Measurements from ENCODE around the gene ADK. TPM values are rescaled to one million over a fixed set of nuclear protein-coding genes. Genes with fewer than 3 reads are reported as not detected.
A peak's percentile ranks its signal among the peaks of the same experiment; 100 is the strongest.
"Not testable (repeated sequence)": the region's sequence is repeated elsewhere in the genome, so short reads cannot be mapped to it uniquely, and the experiment has no call there.

The ADK gene
- polyA plus RNA-seq, 1 donor from 2014 or later: 196 TPM

GRCh38 chr10:74222467-74222866, 71.4 kb downstream of the ADK start:
- not testable (repeated sequence) for H3K9me3 Mint-ChIP-seq, H3K4me3 Mint-ChIP-seq, H3K4me1 Mint-ChIP-seq, H3K36me3 Mint-ChIP-seq, H3K27me3 Mint-ChIP-seq, H3K27ac Mint-ChIP-seq

GRCh38 chr10:74223755-74224529, 72.9 kb downstream of the ADK start:
- Mint-ChIP-seq H3K9me3 (no peaks in the 10 kb centered on the region), H3K36me3 (peaks cover 2% of the 10 kb centered on the region), H3K27me3 (no peaks in the 10 kb centered on the region), H3K4me1 (peaks cover 8 to 16% (median 9%) of the 10 kb centered on the region in 3 donors), H3K27ac (peak overlapping the region; percentile 23 to 74 (median 41)), H3K4me3 (no peak overlapping the region)

GRCh38 chr10:74227697-74228424, 76.8 kb downstream of the ADK start:
- Mint-ChIP-seq H3K36me3 (peaks cover 2% of the 10 kb centered on the region), H3K27me3 (no peaks in the 10 kb centered on the region), H3K9me3 (no peaks in the 10 kb centered on the region), H3K4me1 (peaks cover 10 to 28% (median 13%) of the 10 kb centered on the region in 3 donors), H3K27ac (peak overlapping the region; percentile 48 to 80 (median 63)), H3K4me3 (peak overlapping the region in 3 of 4 donors; percentile 1 to 70 (median 31))

- no peak overlapping the region for H3K27ac Mint-ChIP-seq
- no peaks in the 10 kb centered on the region for H3K9me3 Mint-ChIP-seq
- H3K36me3 Mint-ChIP-seq: peaks cover 2% of the 10 kb centered on the region
- no peaks in the 10 kb centered on the region for H3K27me3 Mint-ChIP-seq
- peaks cover 15 to 38% (median 24%) of the 10 kb centered on the region in 3 donors for H3K4me1 Mint-ChIP-seq
- H3K4me3 Mint-ChIP-seq: no peak overlapping the region
Observed at GRCh38 chr10:74231375-74231774, 80.4 kb downstream of the ADK start.

GRCh38 chr10:74233281-74233680, 82.3 kb downstream of the ADK start:
- Mint-ChIP-seq H3K4me3 (no peak overlapping the region), H3K27ac (peak overlapping the region in 1 of 3 donors; percentile 10), H3K27me3 (no peaks in the 10 kb centered on the region), H3K9me3 (no peaks in the 10 kb centered on the region), H3K36me3 (no peaks in the 10 kb centered on the region), H3K4me1 (peaks cover 9 to 32% (median 21%) of the 10 kb centered on the region in 3 donors)

GRCh38 chr10:74234569-74234968, 83.5 kb downstream of the ADK start:
- no peaks in the 10 kb centered on the region for H3K9me3 Mint-ChIP-seq
- no peaks in the 10 kb centered on the region for H3K27me3 Mint-ChIP-seq
- no peaks in the 10 kb centered on the region for H3K36me3 Mint-ChIP-seq
- no peak overlapping the region for H3K4me3 Mint-ChIP-seq
- H3K4me1 Mint-ChIP-seq: peaks cover 12 to 31% (median 18%) of the 10 kb centered on the region in 3 donors
- no peak overlapping the region for H3K27ac Mint-ChIP-seq

GRCh38 chr10:74238031-74238431, 87.0 kb downstream of the ADK start:
- H3K4me3 Mint-ChIP-seq: no peak overlapping the region
- no peaks in the 10 kb centered on the region for H3K36me3 Mint-ChIP-seq
- H3K27ac Mint-ChIP-seq: no peak overlapping the region
- H3K4me1 Mint-ChIP-seq: peaks cover 10 to 18% (median 15%) of the 10 kb centered on the region in 3 donors
- no peaks in the 10 kb centered on the region for H3K9me3 Mint-ChIP-seq
- H3K27me3 Mint-ChIP-seq: no peaks in the 10 kb centered on the region

GRCh38 chr10:74238516-74238915, 87.5 kb downstream of the ADK start:
- no peak overlapping the region for H3K4me3 Mint-ChIP-seq
- no peaks in the 10 kb centered on the region for H3K27me3 Mint-ChIP-seq
- H3K36me3 Mint-ChIP-seq: no peaks in the 10 kb centered on the region
- no peaks in the 10 kb centered on the region for H3K9me3 Mint-ChIP-seq
- peaks cover 8 to 13% (median 12%) of the 10 kb centered on the region in 3 donors for H3K4me1 Mint-ChIP-seq
- H3K27ac Mint-ChIP-seq: peak overlapping the region in 1 of 3 donors; percentile 62

GRCh38 chr10:74243067-74243466, 92.0 kb downstream of the ADK start:
- no peak overlapping the region for H3K27ac Mint-ChIP-seq
- H3K9me3 Mint-ChIP-seq: no peaks in the 10 kb centered on the region
- H3K36me3 Mint-ChIP-seq: peaks cover 2% of the 10 kb centered on the region
- H3K4me1 Mint-ChIP-seq: peaks cover 0 to 11% (median 8%) of the 10 kb centered on the region in 3 donors
- no peaks in the 10 kb centered on the region for H3K27me3 Mint-ChIP-seq
- no peak overlapping the region for H3K4me3 Mint-ChIP-seq

- Mint-ChIP-seq H3K27me3 (no peaks in the 10 kb centered on the region), H3K9me3 (no peaks in the 10 kb centered on the region), H3K36me3 (peaks cover 2% of the 10 kb centered on the region), H3K27ac (no peak overlapping the region), H3K4me3 (no peak overlapping the region), H3K4me1 (peaks cover 0 to 8% (median 8%) of the 10 kb centered on the region in 3 donors)
Observed at GRCh38 chr10:74244097-74244685, 93.2 kb downstream of the ADK start.

GRCh38 chr10:74244807-74245206, 93.8 kb downstream of the ADK start:
- peaks cover 0 to 8% (median 7%) of the 10 kb centered on the region in 3 donors for H3K4me1 Mint-ChIP-seq
- H3K27me3 Mint-ChIP-seq: no peaks in the 10 kb centered on the region
- no peak overlapping the region for H3K4me3 Mint-ChIP-seq
- H3K36me3 Mint-ChIP-seq: peaks cover 2% of the 10 kb centered on the region
- peak overlapping the region in 1 of 3 donors; percentile 22 for H3K27ac Mint-ChIP-seq
- H3K9me3 Mint-ChIP-seq: no peaks in the 10 kb centered on the region

GRCh38 chr10:74246495-74246894, 95.5 kb downstream of the ADK start:
- H3K36me3 Mint-ChIP-seq: peaks cover 2% of the 10 kb centered on the region

GRCh38 chr10:74249865-74250264, 98.8 kb downstream of the ADK start:
- H3K36me3 Mint-ChIP-seq: peaks cover 2% of the 10 kb centered on the region
- no peak overlapping the region for H3K4me3 Mint-ChIP-seq
- no peak overlapping the region for H3K27ac Mint-ChIP-seq

More at GRCh38 chr10:74246495-74246894, 95.5 kb downstream of the ADK start:
- H3K27me3 Mint-ChIP-seq: no peaks in the 10 kb centered on the region
- H3K4me1 Mint-ChIP-seq: peaks cover 0 to 15% (median 7%) of the 10 kb centered on the region in 3 donors
- H3K9me3 Mint-ChIP-seq: no peaks in the 10 kb centered on the region
- H3K4me3 Mint-ChIP-seq: no peak overlapping the region
- H3K27ac Mint-ChIP-seq: no peak overlapping the region

GRCh38 chr10:74255214-74255613, 104.2 kb downstream of the ADK start:
- H3K27ac Mint-ChIP-seq: peak overlapping the region in 1 of 3 donors; percentile 22
- peaks cover 14 to 41% (median 15%) of the 10 kb centered on the region in 3 donors for H3K4me1 Mint-ChIP-seq
- no peak overlapping the region for H3K4me3 Mint-ChIP-seq
- H3K27me3 Mint-ChIP-seq: no peaks in the 10 kb centered on the region
- peaks cover 2% of the 10 kb centered on the region for H3K36me3 Mint-ChIP-seq
- no peaks in the 10 kb centered on the region for H3K9me3 Mint-ChIP-seq

More at GRCh38 chr10:74249865-74250264, 98.8 kb downstream of the ADK start:
- H3K27me3 Mint-ChIP-seq: no peaks in the 10 kb centered on the region
- H3K9me3 Mint-ChIP-seq: no peaks in the 10 kb centered on the region
- peaks cover 3 to 23% (median 8%) of the 10 kb centered on the region in 3 donors for H3K4me1 Mint-ChIP-seq

- H3K4me3 Mint-ChIP-seq: no peak overlapping the region
- no peaks in the 10 kb centered on the region for H3K9me3 Mint-ChIP-seq
- peaks cover 14 to 42% (median 15%) of the 10 kb centered on the region in 3 donors for H3K4me1 Mint-ChIP-seq
- no peak overlapping the region for H3K27ac Mint-ChIP-seq
- peaks cover 2% of the 10 kb centered on the region for H3K36me3 Mint-ChIP-seq
- no peaks in the 10 kb centered on the region for H3K27me3 Mint-ChIP-seq
Observed at GRCh38 chr10:74255888-74256357, 104.9 kb downstream of the ADK start.

All from IgD-negative memory B cell (primary cell).